HG02610 (cell line): ENCODE measurements around the gene LTV1.

Source experiments
- ATAC-seq: cut with Tn5 transposase; IDR thresholded peaks from one replicate; pipeline ENCODE4 v1.9.1; 2021; ENCODE audit warnings: mild to moderate bottlenecking, moderate library complexity; ENCODE audit not compliant: unreplicated experiment

Gene LTV1

DNA sequence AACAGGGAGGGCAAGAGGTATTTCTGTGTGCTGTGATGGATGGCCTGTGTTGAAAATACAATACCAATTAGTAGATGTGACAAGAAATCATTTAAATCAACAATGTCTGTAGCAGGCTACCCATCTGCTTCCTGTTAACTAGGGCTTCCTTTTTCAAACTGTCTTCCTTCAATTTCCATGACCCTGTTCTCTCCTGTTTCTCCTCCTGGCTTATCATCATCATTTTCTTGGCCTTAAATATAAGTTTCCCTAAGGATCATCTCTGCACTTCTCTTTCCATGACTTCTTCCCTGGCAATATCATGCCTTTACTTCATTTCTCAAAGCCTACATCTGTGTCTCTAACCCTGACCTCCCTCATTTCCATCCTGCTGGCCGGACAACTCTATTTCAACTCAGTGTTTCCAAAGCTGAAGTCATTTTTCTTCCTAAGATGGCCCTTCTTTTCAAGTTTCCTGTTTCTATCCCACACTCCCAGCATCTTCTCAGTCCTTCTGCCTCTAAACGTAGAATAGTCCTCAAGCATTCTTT, 39.3 kb downstream of the LTV1 start:
- ATAC-seq: no peak

DNA sequence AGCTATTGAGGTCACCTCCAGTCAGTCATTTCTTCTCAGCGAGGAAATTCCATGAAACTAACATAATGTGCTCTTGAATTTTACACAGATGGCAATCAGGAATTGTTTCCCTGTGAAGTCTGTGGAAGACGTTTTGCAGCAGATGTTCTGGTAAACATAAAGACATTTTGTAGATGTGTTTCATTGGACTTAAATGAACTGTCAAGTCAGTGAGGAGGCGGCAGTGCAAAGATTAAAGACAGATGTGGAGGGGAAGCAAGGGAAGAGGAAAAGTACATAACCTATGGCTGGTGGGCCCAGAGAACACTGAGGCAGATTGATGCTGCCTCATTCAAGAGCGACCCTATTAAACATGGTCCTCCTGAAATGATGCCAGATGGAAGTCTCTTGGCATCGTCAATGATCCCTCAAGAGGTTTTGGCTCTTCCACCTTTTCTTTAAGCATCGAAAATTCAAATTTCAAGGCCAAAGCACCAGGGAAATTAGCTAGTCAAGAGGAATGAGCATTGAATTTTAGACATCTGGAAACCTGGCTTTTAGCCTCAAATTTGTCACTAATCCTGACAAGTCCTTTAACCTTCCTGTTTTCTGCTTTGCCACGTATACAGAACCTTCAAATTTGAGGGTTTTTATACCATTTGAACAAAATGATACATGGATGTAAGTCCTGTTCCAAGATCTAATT, 41.2 kb downstream of the LTV1 start:
- no peak for ATAC-seq

- no peak for ATAC-seq
Observed at GRCh38 chr6:143885116-143885515, 42.0 kb downstream of the LTV1 start.

- ATAC-seq: no peak
Observed at GRCh38 chr6:143894655-143895054, 51.5 kb downstream of the LTV1 start.

DNA sequence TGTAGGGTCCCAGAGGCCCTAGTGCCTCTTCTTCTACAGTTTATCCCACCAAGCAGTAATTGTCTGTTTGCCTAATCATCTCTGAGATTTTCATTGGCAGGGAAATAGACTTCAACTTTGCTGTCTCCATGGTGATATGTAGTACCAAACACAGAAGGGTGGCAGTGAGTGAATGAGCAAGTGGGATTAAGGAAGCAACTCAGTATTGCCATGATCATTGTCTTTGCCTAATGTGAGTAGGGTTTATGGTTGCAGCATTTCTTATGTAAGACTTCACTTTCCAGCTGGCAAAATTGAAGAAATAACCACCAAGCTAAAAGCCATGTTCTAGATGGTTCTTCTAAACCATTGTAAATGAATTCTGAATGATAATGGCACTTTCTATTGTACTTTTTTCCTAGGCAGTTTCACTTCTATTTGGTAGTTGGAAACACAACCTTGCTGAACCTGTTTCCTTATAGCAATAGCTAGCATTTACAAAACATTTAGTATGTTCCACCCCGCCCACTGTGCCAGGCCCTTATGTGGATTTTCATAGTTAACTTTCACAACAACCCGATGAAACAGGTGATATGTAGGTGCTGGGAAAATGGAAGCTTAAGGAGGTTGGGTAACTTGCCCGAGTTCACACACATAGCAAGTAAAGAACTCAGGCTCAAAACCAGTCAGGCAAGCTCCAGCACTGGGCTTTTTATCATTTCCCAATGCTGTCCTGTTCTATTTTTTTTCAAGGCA, 53.2 kb downstream of the LTV1 start:
- no peak for ATAC-seq

GRCh38 chr6:143900358-143900757, 57.2 kb downstream of the LTV1 start:
- ATAC-seq: no peak

- ATAC-seq: peak; percentile 98
Observed at GRCh38 chr6:143901885-143902750, 59.0 kb downstream of the LTV1 start.

DNA sequence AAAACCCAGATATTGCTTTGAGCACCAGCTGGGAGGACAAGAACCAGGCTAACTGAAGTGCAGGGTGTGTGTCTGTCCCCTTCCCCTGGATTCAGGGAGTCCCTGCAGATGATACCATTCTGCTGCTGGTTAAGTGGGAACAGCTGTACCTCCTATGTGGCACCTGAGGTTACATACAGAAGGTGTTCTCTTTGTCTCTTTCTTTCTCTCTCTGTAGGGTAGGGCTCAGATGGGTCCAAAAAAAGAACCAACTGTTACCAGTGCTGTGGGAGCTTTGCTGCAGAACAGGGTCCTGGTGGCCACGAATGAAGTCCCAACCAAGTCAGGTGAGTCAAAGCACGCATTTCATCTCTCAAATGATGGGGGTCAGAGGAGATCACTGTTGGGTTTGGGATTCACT, 59.7 kb downstream of the LTV1 start:
- no peak for ATAC-seq

DNA sequence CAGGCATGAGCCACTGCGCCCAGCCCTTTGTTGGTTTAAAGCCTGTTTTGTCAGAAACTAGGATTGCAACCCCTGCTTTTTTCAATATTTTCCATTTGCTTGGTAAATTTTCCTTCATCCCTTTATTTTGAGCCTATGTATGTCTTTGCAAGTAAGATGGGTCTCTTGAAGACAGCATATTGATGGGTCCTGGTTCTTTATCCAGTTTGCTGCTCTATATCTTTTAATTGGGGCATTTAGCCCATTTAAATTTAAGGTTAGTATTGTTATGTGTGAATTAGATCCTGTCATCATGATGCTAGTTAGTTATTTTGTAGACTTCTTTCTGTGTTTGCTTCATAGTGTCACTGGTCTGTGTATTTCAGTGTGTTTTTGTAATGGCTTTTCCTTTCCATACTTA, 67.9 kb downstream of the LTV1 start:
- ATAC-seq: no peak

- no peak for ATAC-seq
Observed at GRCh38 chr6:143912671-143913070, 69.5 kb downstream of the LTV1 start.
